HG03060 (cell line): ENCODE results near the gene GGTLC1.

Source experiments
- ATAC-seq: cut with Tn5 transposase; IDR thresholded peaks from one replicate; pipeline ENCODE4 v1.9.1; 2021; ENCODE audit warnings: low read depth, moderate number of reproducible peaks; ENCODE audit not compliant: unreplicated experiment

GGTLC1 gene

GRCh38 chr20:23988561-23988960 lies at the start of gene GGTLC1:
TSS of gene GGTLC1 (minus strand) at chr20:23988779. CDS start at chr20:23986611, 2,168 bp downstream.
- no peak for ATAC-seq

GRCh38 chr20:24034820-24035219 lies 46.2 kb upstream of the GGTLC1 start:
- ATAC-seq = no peak

- ATAC-seq = no peak
Observed at GRCh38 chr20:24033565-24033964, 45.0 kb upstream of the GGTLC1 start.

- no peak for ATAC-seq
Observed at GRCh38 chr20:24033151-24033550, 44.6 kb upstream of the GGTLC1 start.

GRCh38 chr20:24032400-24032898 lies 43.9 kb upstream of the GGTLC1 start:
- no peak for ATAC-seq

- ATAC-seq = no peak
Observed at GRCh38 chr20:24027229-24027628, 38.6 kb upstream of the GGTLC1 start.

- ATAC-seq = no peak
Observed at GRCh38 chr20:24022621-24023180, 34.1 kb upstream of the GGTLC1 start.

- ATAC-seq = no peak
Observed at GRCh38 chr20:24018796-24019195, 30.2 kb upstream of the GGTLC1 start.

GRCh38 chr20:24017458-24017755 lies 28.8 kb upstream of the GGTLC1 start:
- ATAC-seq = no peak

- no peak for ATAC-seq
Observed at GRCh38 chr20:24016607-24017457, 28.3 kb upstream of the GGTLC1 start.

- ATAC-seq = no peak
Observed at GRCh38 chr20:24013953-24014352, 25.4 kb upstream of the GGTLC1 start.

GRCh38 chr20:24011282-24011681 lies 22.7 kb upstream of the GGTLC1 start:
- ATAC-seq = no peak

- no peak for ATAC-seq
Observed at GRCh38 chr20:24007758-24008157, 19.2 kb upstream of the GGTLC1 start.

GRCh38 chr20:24007073-24007595 lies 18.6 kb upstream of the GGTLC1 start:
- no peak for ATAC-seq

- no peak for ATAC-seq
Observed at GRCh38 chr20:24006626-24007025, 18.0 kb upstream of the GGTLC1 start.

GRCh38 chr20:24004471-24004870 lies 15.9 kb upstream of the GGTLC1 start:
- ATAC-seq = no peak

- no peak for ATAC-seq
Observed at GRCh38 chr20:24002896-24003295, 14.3 kb upstream of the GGTLC1 start.

- ATAC-seq = no peak
Observed at GRCh38 chr20:24001712-24002405, 13.3 kb upstream of the GGTLC1 start.

GRCh38 chr20:23998844-23999243 lies 10.3 kb upstream of the GGTLC1 start:
- ATAC-seq = no peak

GRCh38 chr20:23998392-23998791 lies 9.8 kb upstream of the GGTLC1 start:
- ATAC-seq = no peak
